Activated naive CD8-positive, alpha-beta T cell treated with anti-CD3 and anti-CD28 coated beads for 36 hours (primary cell): ENCODE data around the gene OBSL1. TPM values are rescaled to one million over a fixed set of nuclear protein-coding genes. Genes with fewer than 3 reads are reported as not detected.

Experiments
- DNase-seq: peaks from one replicate; pipeline ENCODE4 v3.0.0; 2021
- H3K27ac Mint-ChIP-seq: one replicate; pipeline ENCODE4 v1.8.0; 2022; ENCODE audit warnings: mild to moderate bottlenecking, moderate library complexity, mixed read lengths
- H3K27me3 Mint-ChIP-seq: one replicate; pipeline ENCODE4 v1.8.0; 2022; ENCODE audit warnings: mild to moderate bottlenecking, mixed read lengths
- H3K36me3 Mint-ChIP-seq: one replicate; pipeline ENCODE4 v1.8.0; 2021; ENCODE audit warnings: mild to moderate bottlenecking, mixed read lengths
- H3K4me1 Mint-ChIP-seq: one replicate; pipeline ENCODE4 v1.8.0; 2021; ENCODE audit warnings: mixed read lengths
- H3K4me3 Mint-ChIP-seq: one replicate; pipeline ENCODE4 v1.8.0; 2022; ENCODE audit warnings: mild to moderate bottlenecking, moderate library complexity, mixed read lengths
- H3K9me3 Mint-ChIP-seq: one replicate; pipeline ENCODE4 v1.8.0; 2022; ENCODE audit warnings: mixed read lengths
- total RNA-seq, 2 experiments: library from RNA; stranded (reverse); gene quantifications; one replicate each; pipeline ENCODE4 v1.2.3, GENCODE V29; 2021

The OBSL1 gene
- total RNA-seq, 2 experiments from 2014 or later, result 1.7 to 2.0 TPM

- H3K36me3 Mint-ChIP-seq, result no peaks in the 10 kb centered on the region
- H3K4me3 Mint-ChIP-seq, result peak overlapping the region; percentile 74
- peak; percentile 83 for DNase-seq
- H3K4me1 Mint-ChIP-seq, result peaks cover 7% of the 10 kb centered on the region
- H3K9me3 Mint-ChIP-seq, result no peaks in the 10 kb centered on the region
- H3K27ac Mint-ChIP-seq, result no peak overlapping the region
- peaks cover 49% of the 10 kb centered on the region for H3K27me3 Mint-ChIP-seq
Measured at GRCh38 chr2:219552382-219553167, 18.8 kb downstream of the OBSL1 start.

DNA sequence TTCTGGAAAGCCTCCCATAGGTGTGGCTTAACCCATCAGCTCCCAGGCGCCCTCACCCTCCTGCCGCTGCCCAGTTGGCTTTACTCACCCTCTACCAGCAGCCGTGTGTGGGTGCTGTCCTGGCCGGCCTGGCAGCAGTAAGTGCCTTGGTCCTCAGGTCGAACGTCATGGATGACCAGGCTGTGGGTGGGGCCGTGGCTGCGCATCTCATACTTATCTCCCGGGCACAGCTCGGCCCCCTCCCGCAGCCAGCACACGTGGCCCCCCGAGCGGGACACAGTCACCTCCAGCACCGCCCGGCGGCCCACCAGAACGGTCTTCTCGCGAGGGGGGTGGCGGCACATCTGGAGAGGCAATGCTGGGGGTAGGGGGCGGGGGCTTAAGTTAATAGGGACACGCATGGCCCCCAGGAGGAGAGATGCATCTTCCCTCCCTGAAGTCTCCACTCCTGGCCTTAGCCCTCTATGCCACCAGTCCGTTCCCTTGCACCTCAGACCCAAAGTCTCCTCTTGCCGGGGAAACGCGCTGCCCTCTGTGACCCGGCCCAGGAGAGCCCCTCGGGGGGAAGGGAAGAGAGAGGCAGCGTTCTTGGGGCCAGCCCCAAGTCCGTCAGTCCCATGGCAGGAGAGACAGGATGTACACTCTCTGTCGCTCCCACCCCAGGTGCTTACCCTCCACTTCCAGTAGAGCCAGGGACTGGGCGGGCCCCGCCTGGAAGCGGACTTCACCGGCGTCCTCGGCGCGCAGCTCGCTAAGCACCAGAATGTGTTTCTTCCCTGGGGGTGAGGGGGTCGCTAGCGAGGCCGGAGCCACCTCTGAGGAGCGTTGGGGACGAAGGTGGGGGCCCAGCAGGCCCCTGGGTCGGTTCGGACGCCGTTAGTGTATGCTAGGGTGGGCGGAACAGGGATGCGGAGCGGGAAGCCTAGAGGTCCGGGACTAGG lies 19.6 kb downstream of the OBSL1 start:
- no peaks in the 10 kb centered on the region for H3K36me3 Mint-ChIP-seq
- no peak overlapping the region for H3K27ac Mint-ChIP-seq
- H3K27me3 Mint-ChIP-seq, result peaks cover 49% of the 10 kb centered on the region
- H3K4me3 Mint-ChIP-seq, result peak overlapping the region; percentile 74
- H3K9me3 Mint-ChIP-seq, result no peaks in the 10 kb centered on the region
- DNase-seq, result no peak
- H3K4me1 Mint-ChIP-seq, result peaks cover 7% of the 10 kb centered on the region

GRCh38 chr2:219549619-219550018 lies 21.7 kb downstream of the OBSL1 start:
- no peak overlapping the region for H3K27ac Mint-ChIP-seq
- DNase-seq, result no peak
- H3K9me3 Mint-ChIP-seq, result no peaks in the 10 kb centered on the region
- no peak overlapping the region for H3K4me3 Mint-ChIP-seq
- H3K4me1 Mint-ChIP-seq, result peaks cover 9% of the 10 kb centered on the region
- no peaks in the 10 kb centered on the region for H3K36me3 Mint-ChIP-seq
- peaks cover 53% of the 10 kb centered on the region for H3K27me3 Mint-ChIP-seq

DNA sequence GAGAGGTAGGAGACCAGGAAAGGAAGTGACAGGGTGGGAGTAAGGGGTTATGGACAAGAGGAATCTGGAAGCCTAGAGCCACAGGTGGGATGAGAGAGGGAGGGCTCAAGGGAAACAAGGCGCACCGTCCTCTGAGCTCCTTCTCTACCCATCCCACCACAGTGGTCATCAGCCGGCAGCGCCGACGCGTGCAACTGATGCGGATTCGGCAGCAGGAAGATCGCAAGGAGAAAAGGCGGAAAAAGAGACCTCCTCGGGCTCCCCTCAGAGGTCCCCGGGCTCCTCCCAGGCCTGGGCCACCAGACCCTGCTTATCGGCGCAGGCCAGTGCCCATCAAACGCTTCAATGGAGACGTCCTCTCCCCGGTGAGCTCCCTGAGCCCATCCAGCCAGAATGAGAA lies 22.3 kb downstream of the OBSL1 start:
- H3K4me3 Mint-ChIP-seq, result no peak overlapping the region
- H3K9me3 Mint-ChIP-seq, result no peaks in the 10 kb centered on the region
- no peak for DNase-seq
- H3K4me1 Mint-ChIP-seq, result peaks cover 13% of the 10 kb centered on the region
- peaks cover 49% of the 10 kb centered on the region for H3K27me3 Mint-ChIP-seq
- no peak overlapping the region for H3K27ac Mint-ChIP-seq
- no peaks in the 10 kb centered on the region for H3K36me3 Mint-ChIP-seq

DNA sequence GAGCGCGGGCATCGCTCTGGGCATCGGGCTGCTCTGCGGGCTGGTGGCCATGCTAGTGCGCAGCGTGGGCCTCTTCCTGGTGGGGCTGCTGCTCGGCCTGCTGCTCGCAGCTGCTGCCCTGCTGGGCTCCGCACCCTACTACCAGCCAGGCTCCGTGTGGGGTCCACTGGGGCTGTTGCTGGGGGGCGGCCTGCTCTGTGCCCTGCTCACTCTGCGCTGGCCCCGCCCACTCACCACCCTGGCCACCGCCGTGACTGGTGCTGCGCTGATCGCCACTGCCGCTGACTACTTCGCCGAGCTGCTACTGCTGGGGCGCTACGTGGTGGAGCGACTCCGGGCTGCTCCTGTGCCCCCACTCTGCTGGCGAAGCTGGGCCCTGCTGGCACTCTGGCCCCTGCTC lies 23.7 kb downstream of the OBSL1 start:
- H3K4me3 Mint-ChIP-seq, result no peak overlapping the region
- H3K27ac Mint-ChIP-seq, result no peak overlapping the region
- H3K36me3 Mint-ChIP-seq, result no peaks in the 10 kb centered on the region
- peaks cover 40% of the 10 kb centered on the region for H3K27me3 Mint-ChIP-seq
- H3K4me1 Mint-ChIP-seq, result peaks cover 12% of the 10 kb centered on the region
- no peaks in the 10 kb centered on the region for H3K9me3 Mint-ChIP-seq
- DNase-seq, result no peak

GRCh38 chr2:219545943-219546352 lies 25.4 kb downstream of the OBSL1 start:
- Mint-ChIP-seq H3K27ac (no peak overlapping the region), H3K4me3 (no peak overlapping the region), H3K4me1 (peaks cover 19% of the 10 kb centered on the region), H3K9me3 (no peaks in the 10 kb centered on the region), H3K27me3 (peaks cover 29% of the 10 kb centered on the region), H3K36me3 (peaks cover 4% of the 10 kb centered on the region)
- no peak for DNase-seq

DNA sequence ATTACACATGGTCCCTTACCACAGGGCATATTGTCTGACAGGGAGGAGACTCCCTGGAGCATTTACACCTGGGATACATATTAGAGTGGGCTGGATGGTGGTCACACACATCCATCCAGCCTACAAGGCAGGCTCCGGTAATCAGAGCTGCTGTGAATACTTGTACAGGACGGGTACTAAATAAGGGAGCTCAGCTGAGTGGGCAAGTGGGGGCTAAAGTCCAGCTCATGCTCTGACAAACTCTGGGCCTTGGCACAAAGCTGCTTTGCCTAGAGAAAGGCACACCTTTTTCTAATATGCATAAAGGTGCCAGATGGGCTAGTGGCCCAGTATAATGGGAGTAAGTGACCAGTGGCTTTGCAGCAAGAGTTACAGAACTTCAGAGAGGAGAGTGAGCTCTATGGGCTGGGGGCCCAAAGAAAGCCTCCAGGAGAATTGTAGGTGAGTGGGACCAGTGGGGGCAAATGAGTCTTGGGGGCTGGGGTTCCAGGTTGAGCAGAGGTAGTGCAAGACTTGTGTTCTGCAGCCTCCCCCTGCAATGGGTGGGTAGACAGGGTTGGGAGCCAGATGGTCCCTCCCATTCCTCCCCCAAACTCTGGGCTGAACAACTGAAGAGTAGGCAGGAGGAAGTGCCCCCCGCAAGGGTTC lies 25.9 kb downstream of the OBSL1 start:
- H3K27ac Mint-ChIP-seq, result no peak overlapping the region
- H3K4me1 Mint-ChIP-seq, result peaks cover 19% of the 10 kb centered on the region
- H3K9me3 Mint-ChIP-seq, result no peaks in the 10 kb centered on the region
- no peak overlapping the region for H3K4me3 Mint-ChIP-seq
- DNase-seq, result no peak
- peaks cover 6% of the 10 kb centered on the region for H3K36me3 Mint-ChIP-seq
- peaks cover 24% of the 10 kb centered on the region for H3K27me3 Mint-ChIP-seq

GRCh38 chr2:219544567-219544966 lies 26.8 kb downstream of the OBSL1 start:
- peak overlapping the region; percentile 31 for H3K27ac Mint-ChIP-seq
- peaks cover 19% of the 10 kb centered on the region for H3K4me1 Mint-ChIP-seq
- H3K4me3 Mint-ChIP-seq, result peak overlapping the region; percentile 75
- H3K27me3 Mint-ChIP-seq, result peaks cover 23% of the 10 kb centered on the region
- no peak for DNase-seq
- H3K36me3 Mint-ChIP-seq, result peaks cover 9% of the 10 kb centered on the region
- no peaks in the 10 kb centered on the region for H3K9me3 Mint-ChIP-seq

- H3K27ac Mint-ChIP-seq, result peak within 1 kb of the TSS; percentile 79
- no peaks in the 10 kb centered on the region for H3K9me3 Mint-ChIP-seq
- H3K36me3 Mint-ChIP-seq, result peaks cover 9% of the 10 kb centered on the region
- peaks cover 16% of the 10 kb centered on the region for H3K27me3 Mint-ChIP-seq
- H3K4me3 Mint-ChIP-seq, result peak within 1 kb of the TSS; percentile 92
- DNase-seq, result peak; percentile 95
- peaks cover 19% of the 10 kb centered on the region for H3K4me1 Mint-ChIP-seq
Measured at GRCh38 chr2:219543596-219544358, 27.6 kb downstream of the OBSL1 start, which contains the start of the genes CHPF and TMEM198. CHPF (minus strand) TSS chr2:219543809; CDS start chr2:219543538, 271 bp downstream. TMEM198 (plus strand) TSS chr2:219544028; CDS start chr2:219544728, 700 bp downstream.

DNA sequence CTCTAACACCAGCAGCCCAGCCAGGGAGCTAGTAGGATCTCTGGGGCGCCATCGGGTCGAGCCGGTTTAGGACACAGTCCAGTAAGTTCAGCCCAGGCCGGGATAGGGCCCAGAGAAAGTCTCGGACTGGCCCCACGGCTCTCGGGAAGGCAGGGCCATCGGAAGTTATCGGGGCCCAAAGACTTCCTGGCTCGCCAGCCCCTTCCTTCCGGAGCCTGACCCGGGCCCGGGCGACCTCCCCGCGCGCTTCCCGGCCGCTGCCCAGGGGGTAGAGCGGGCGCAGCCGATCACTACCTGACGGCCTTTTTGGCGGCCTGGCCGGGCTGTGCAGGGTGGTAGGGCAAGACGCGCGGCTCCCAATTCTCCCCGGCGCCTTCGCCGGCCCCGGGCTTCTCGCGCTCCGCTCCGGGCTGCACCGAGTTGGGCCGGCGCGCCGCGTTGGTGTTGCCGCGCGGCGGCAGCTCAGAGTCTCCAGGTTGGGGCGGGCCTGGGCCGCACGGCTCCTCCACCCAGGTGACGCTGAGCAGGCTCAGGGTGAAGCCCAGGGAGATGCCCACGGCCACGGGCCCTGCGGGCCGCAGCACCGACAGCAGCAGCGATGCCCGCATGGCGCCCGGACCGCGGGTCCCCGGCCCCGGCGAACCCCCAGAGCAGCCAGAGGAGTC lies 28.3 kb downstream of the OBSL1 start:
- no peak for DNase-seq

GRCh38 chr2:219541611-219542180 lies 29.6 kb downstream of the OBSL1 start:
- peaks cover 19% of the 10 kb centered on the region for H3K4me1 Mint-ChIP-seq
- peaks cover 13% of the 10 kb centered on the region for H3K36me3 Mint-ChIP-seq
- H3K27me3 Mint-ChIP-seq, result peaks cover 15% of the 10 kb centered on the region
- peak overlapping the region; percentile 92 for H3K4me3 Mint-ChIP-seq
- no peak overlapping the region for H3K27ac Mint-ChIP-seq
- H3K9me3 Mint-ChIP-seq, result no peaks in the 10 kb centered on the region
- DNase-seq, result peak; percentile 90

More for the DNA sequence above, 28.3 kb downstream of the OBSL1 start:
- Mint-ChIP-seq H3K4me3 (peak overlapping the region; percentile 92), H3K9me3 (no peaks in the 10 kb centered on the region), H3K27ac (peak overlapping the region; percentile 79), H3K36me3 (peaks cover 13% of the 10 kb centered on the region), H3K4me1 (peaks cover 19% of the 10 kb centered on the region), H3K27me3 (peaks cover 15% of the 10 kb centered on the region)

DNA sequence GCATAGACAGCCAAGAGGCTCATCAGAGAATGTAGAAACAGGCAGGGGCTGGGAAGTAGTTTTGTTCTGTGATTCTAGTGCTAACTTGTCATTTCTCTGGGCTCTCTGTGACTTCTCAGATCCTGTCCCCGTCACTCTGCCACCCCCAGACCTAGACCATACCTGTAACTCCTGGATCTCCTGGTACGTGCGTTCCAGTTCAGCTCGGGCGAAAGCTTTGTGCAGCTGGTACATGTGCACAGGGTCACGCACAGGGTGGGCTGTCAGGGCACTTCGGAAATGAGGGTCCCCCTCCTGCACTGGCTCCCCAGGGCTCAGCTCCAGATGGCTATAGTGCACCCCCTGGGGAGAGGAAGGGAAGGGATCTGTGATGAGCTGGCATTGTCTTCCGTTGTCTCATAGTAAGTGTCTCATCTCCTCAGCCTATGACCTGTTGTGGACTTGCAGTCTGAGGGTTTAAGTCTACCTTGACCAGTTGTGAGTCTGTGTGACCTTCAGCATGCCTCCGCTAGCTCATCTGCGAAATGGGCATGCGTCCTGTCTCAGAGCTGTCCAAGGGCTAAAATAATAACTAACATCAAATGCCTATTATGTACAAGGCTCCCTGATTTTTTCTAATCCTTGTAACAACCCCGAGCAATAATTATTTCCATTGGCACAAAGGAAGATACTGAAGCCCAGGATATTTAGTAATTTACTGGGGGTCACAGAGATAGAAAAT lies 30.4 kb downstream of the OBSL1 start:
- Mint-ChIP-seq H3K36me3 (peaks cover 13% of the 10 kb centered on the region), H3K27ac (no peak overlapping the region), H3K4me1 (peaks cover 19% of the 10 kb centered on the region), H3K4me3 (no peak overlapping the region), H3K9me3 (no peaks in the 10 kb centered on the region), H3K27me3 (peaks cover 10% of the 10 kb centered on the region)
- DNase-seq, result no peak
